Stimulated activated naive B cell treated with anti-CD40 and anti-IgM and Interleukin-4, amounts not matched to agents 10 μg/mL and 1 μg/mL and 100 μg/mL, for 72 hours (primary cell): ENCODE results near the gene OR10W1.

Experiments
- ATAC-seq, 2 donors: fragments of 150-1000 bp; cut with Tn5 transposase; replicated peaks; 2 replicates each; pipeline ENCODE4 v1.10.0; 2021; ENCODE audit warnings: moderate library complexity in 1 of 2
- DNase-seq: peaks from one replicate; pipeline ENCODE4 v3.0.0; 2021
- H3K27ac Mint-ChIP-seq: one replicate; pipeline ENCODE4 v1.8.0; 2022; ENCODE audit warnings: mild to moderate bottlenecking, mixed read lengths
- H3K27me3 Mint-ChIP-seq, 2 donors: one replicate each; pipeline ENCODE4 v1.8.0; 2022; ENCODE audit warnings: mixed read lengths in 2 of 2
- H3K36me3 Mint-ChIP-seq, 2 donors: one replicate each; pipeline ENCODE4 v1.8.0; 2022; ENCODE audit warnings: mixed read lengths in 2 of 2, mild to moderate bottlenecking in 1 of 2
- H3K4me1 Mint-ChIP-seq, 2 donors: one replicate each; pipeline ENCODE4 v1.8.0; 2022; ENCODE audit warnings: mixed read lengths in 2 of 2, mild to moderate bottlenecking in 1 of 2
- H3K4me3 Mint-ChIP-seq, 2 donors: one replicate each; pipeline ENCODE4 v1.8.0; 2022; ENCODE audit warnings: mild to moderate bottlenecking in 2 of 2, mixed read lengths in 2 of 2, moderate library complexity in 1 of 2
- H3K9me3 Mint-ChIP-seq, 2 donors: one replicate each; pipeline ENCODE4 v1.8.0; 2022; ENCODE audit warnings: mixed read lengths in 2 of 2, mild to moderate bottlenecking in 1 of 2

The OR10W1 gene, protein sequence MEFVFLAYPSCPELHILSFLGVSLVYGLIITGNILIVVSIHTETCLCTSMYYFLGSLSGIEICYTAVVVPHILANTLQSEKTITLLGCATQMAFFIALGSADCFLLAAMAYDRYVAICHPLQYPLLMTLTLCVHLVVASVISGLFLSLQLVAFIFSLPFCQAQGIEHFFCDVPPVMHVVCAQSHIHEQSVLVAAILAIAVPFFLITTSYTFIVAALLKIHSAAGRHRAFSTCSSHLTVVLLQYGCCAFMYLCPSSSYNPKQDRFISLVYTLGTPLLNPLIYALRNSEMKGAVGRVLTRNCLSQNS

DNA sequence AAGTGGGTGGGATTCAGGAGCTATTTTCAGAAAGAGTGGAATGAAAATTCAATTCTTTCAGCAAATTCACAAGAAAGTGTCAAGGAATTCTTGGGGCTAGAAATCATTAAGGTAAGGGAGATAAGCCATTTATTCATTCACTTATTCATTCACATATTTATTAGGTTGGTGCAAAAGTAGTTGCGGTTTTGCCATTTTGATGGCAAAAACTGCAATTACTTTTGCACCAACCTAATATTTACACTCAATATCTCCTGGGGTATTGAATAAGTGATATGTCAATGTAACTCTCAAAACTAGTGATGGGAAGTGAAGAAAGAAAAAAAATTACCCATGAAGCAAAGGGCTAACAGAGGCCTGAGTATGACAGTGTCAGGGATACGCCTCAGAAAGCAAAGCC, at the start of gene OR10W1:
TSS of gene OR10W1 (minus strand) at position 119 of the 400 bp plus-strand sequence. CDS start 402 bp downstream, outside the sequence.
- ATAC-seq (no peak), DNase-seq (no peak)
- Mint-ChIP-seq H3K27me3 (peaks cover 17 to 38% of the 10 kb centered on the region in 2 donors), H3K9me3 (no peaks in the 10 kb centered on the region), H3K27ac (no peak within 1 kb of the TSS), H3K4me1 (no peaks in the 10 kb centered on the region), H3K36me3 (no peaks in the 10 kb centered on the region), H3K4me3 (no peak within 1 kb of the TSS)

DNA sequence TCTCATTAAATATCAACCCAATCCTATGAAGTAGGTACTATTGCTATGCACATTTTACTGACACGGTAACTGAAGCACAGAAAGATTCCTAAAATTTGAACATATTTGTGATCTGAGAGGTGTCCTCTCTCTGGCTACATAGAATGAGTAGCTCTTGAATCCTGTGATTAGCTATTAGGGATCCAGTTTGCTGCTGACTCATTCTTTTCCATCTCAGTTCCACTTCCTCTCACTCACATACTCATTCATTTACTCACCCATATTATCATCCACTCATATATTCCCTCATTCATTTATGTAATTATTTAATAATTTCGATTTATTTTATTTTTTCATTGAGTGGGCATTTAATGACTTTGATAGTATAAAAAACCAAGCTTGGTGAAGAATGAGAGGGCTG, 48.1 kb upstream of the OR10W1 start:
- peak; percentile 54 to 82 for ATAC-seq
- H3K27me3 Mint-ChIP-seq: peaks cover 16 to 22% of the 10 kb centered on the region in 2 donors
- no peaks in the 10 kb centered on the region for H3K4me1 Mint-ChIP-seq
- no peak for DNase-seq
- peaks cover 3 to 4% of the 10 kb centered on the region in 2 donors for H3K36me3 Mint-ChIP-seq
- no peak overlapping the region for H3K27ac Mint-ChIP-seq
- peaks cover 4 to 6% of the 10 kb centered on the region in 2 donors for H3K9me3 Mint-ChIP-seq
- no peak overlapping the region for H3K4me3 Mint-ChIP-seq

- H3K4me3 Mint-ChIP-seq: no peak overlapping the region
- peaks cover 0 to 2% of the 10 kb centered on the region in 2 donors for H3K9me3 Mint-ChIP-seq
These were observed 33.5 kb upstream of the OR10W1 start for GRCh38 chr11:58301576-58301975.

GRCh38 chr11:58292017-58292416, 24.0 kb upstream of the OR10W1 start:
- Mint-ChIP-seq H3K36me3 (no peaks in the 10 kb centered on the region), H3K9me3 (peaks cover 0 to 6% of the 10 kb centered on the region in 2 donors), H3K4me3 (no peak overlapping the region), H3K27ac (no peak overlapping the region), H3K4me1 (no peaks in the 10 kb centered on the region), H3K27me3 (peaks cover 10 to 32% of the 10 kb centered on the region in 2 donors)
- DNase-seq: no peak
- no peak for ATAC-seq

More at GRCh38 chr11:58301576-58301975, 33.5 kb upstream of the OR10W1 start:
- Mint-ChIP-seq H3K27me3 (peaks cover 0 to 5% of the 10 kb centered on the region in 2 donors), H3K27ac (no peak overlapping the region), H3K4me1 (no peaks in the 10 kb centered on the region), H3K36me3 (peaks cover 0 to 1% of the 10 kb centered on the region in 2 donors)
- DNase-seq (no peak), ATAC-seq (no peak)

DNA sequence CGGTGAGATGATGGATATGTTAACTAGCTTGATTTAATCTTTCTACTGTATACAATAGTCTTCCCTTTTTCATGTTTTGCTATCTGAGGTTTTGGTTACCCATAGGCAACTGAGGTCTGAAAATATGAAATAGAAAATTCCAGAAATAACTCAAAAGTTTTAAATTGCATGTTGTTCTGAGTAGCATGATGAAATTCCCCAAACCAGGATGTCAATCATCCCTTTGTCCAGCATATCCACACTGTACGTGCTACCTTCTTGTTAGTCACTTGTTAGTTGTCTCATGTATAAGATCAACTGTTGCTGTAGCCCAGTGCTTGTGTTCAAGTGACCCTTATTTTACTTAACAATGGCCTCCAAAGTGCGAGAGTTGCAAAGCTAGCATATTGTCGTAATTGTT, 21.2 kb upstream of the OR10W1 start:
- Mint-ChIP-seq H3K27me3 (peaks cover 28 to 45% of the 10 kb centered on the region in 2 donors), H3K27ac (no peak overlapping the region), H3K9me3 (peaks cover 0 to 6% of the 10 kb centered on the region in 2 donors), H3K36me3 (no peaks in the 10 kb centered on the region), H3K4me1 (peaks cover 0 to 9% of the 10 kb centered on the region in 2 donors), H3K4me3 (no peak overlapping the region)
- DNase-seq (no peak), ATAC-seq (no peak)

GRCh38 chr11:58286249-58286648, 18.2 kb upstream of the OR10W1 start:
- no peaks in the 10 kb centered on the region for H3K36me3 Mint-ChIP-seq
- H3K27me3 Mint-ChIP-seq: peaks cover 35 to 50% of the 10 kb centered on the region in 2 donors
- peaks cover 0 to 4% of the 10 kb centered on the region in 2 donors for H3K9me3 Mint-ChIP-seq
- DNase-seq (no peak), ATAC-seq (peak; percentile 93)
- H3K4me1 Mint-ChIP-seq: peaks cover 0 to 9% of the 10 kb centered on the region in 2 donors
- no peak overlapping the region for H3K4me3 Mint-ChIP-seq
- no peak overlapping the region for H3K27ac Mint-ChIP-seq

DNA sequence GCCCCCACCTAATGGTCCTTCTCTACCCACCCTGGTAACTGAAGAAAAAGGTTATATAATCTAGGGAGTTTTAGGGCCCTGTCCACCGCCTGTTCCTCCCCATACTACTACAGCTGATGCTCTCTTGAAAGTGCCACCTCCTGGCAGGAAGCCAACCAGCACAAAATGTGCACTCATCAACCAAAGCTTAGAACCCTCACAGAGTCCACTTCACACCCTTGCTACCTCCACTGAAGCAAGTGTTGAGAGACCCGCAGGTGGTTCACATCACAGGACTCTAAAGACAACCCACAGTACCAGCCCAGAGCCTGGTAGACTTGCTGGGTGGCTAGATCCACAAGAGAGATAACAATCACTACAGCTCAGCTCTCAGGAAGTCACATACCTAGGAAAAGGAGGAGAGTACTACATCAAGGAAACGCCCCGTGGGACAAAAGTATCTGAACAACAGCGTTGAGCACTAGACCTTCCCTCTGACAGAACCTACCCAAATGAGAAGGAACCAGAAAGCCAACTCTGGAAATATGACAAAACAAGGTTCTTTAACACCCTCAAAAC, 17.5 kb upstream of the OR10W1 start:
- no peak overlapping the region for H3K4me3 Mint-ChIP-seq
- H3K9me3 Mint-ChIP-seq: peaks cover 0 to 4% of the 10 kb centered on the region in 2 donors
- H3K27ac Mint-ChIP-seq: no peak overlapping the region
- no peaks in the 10 kb centered on the region for H3K36me3 Mint-ChIP-seq
- H3K27me3 Mint-ChIP-seq: peaks cover 40 to 43% of the 10 kb centered on the region in 2 donors
- DNase-seq: no peak
- peaks cover 0 to 9% of the 10 kb centered on the region in 2 donors for H3K4me1 Mint-ChIP-seq
- no peak for ATAC-seq

DNA sequence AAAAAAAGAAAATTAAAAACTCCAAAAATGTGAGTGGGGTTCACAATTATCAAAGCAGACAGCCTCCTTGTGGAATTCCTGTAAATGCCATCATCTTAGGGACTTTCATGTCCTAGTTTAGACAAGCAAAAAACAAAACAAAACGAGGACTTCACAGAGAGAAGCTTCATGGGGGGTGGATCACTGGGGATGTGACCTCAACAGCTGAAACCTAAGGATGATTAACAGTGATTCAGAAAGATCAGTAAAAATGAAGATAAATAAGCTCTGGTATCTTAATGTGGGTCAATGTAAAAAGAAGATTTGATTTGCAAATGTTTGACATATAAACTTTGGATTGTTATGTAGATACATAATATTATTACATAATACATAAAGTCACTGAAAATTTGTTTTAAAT, 8.1 kb upstream of the OR10W1 start:
- Mint-ChIP-seq H3K4me1 (no peaks in the 10 kb centered on the region), H3K27me3 (peaks cover 14 to 22% of the 10 kb centered on the region in 2 donors), H3K9me3 (peaks cover 0 to 8% of the 10 kb centered on the region in 2 donors), H3K36me3 (no peaks in the 10 kb centered on the region), H3K4me3 (no peak overlapping the region), H3K27ac (no peak overlapping the region)
- ATAC-seq: no peak
- no peak for DNase-seq

- Mint-ChIP-seq H3K36me3 (no peaks in the 10 kb centered on the region), H3K4me3 (no peak overlapping the region), H3K4me1 (no peaks in the 10 kb centered on the region), H3K27ac (no peak overlapping the region), H3K9me3 (peaks cover 0 to 8% of the 10 kb centered on the region in 2 donors), H3K27me3 (peaks cover 12 to 20% of the 10 kb centered on the region in 2 donors)
- ATAC-seq (no peak), DNase-seq (no peak)
These were observed 6.9 kb upstream of the OR10W1 start for GRCh38 chr11:58275002-58275401.

DNA sequence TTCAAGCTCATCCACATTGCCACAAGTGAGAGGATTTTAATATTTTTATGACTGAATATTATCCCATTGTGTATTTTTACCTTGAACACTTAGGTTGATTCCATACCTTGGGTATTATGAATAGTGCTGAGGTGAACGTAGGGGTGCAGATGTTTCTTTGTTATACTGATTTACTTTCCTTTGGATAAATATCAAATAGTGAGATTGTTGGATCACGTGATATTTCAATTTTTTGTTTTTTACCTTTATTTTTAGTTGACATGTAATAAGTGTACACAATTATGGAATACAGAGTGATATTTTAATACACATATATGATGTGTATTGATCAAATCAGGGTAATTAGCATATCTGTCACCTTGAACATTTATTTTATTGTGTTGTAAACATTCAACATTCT, 8.1 kb downstream of the OR10W1 start:
- Mint-ChIP-seq H3K4me3 (no peak overlapping the region), H3K36me3 (no peaks in the 10 kb centered on the region), H3K27me3 (peaks cover 7 to 12% of the 10 kb centered on the region in 2 donors), H3K4me1 (no peaks in the 10 kb centered on the region), H3K9me3 (peaks cover 4 to 5% of the 10 kb centered on the region in 2 donors), H3K27ac (no peak overlapping the region)
- DNase-seq (no peak), ATAC-seq (no peak)

DNA sequence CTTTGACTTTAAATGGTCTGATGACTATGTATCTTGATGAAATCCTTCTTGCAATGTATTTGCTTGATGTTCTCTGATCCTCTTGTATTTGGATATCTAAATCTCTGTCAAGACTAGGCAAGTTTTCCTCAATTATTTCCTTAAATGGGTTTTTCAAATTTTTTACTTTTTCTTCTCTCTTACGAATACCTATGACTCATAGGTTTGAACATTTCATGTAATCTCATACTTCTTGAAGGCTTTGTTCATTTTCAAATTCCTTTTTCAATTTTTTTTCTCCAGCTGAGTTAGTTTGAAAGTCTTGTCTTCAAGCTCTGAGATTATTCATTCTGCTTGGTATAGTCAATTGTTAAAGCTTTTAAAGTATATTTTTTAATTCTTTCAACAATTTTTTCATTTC, 13.1 kb downstream of the OR10W1 start:
- Mint-ChIP-seq H3K27ac (no peak overlapping the region), H3K4me1 (no peaks in the 10 kb centered on the region), H3K36me3 (peaks cover 0 to 4% of the 10 kb centered on the region in 2 donors), H3K27me3 (peaks cover 0 to 4% of the 10 kb centered on the region in 2 donors), H3K4me3 (no peak overlapping the region), H3K9me3 (peaks cover 17 to 18% of the 10 kb centered on the region in 2 donors)
- ATAC-seq (no peak), DNase-seq (no peak)

DNA sequence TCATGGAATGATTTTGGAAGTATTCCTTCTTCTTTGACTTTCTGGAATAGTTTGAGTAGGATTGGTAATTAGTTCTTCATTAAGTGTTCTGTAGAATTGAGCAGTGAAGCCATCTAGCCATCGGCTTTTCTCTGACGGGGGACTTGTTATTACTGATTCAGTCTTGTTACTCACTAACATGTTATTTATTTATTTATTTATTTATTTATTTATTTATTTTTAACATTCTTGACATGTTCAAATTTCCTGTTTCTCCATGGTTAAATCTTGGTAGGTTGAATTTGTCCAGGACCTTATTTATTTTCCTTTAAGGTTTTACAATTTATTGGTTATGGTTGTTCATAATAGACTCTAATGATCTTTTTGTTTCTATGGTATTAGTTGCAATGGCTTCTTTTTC, 24.1 kb downstream of the OR10W1 start:
- ATAC-seq (no peak), DNase-seq (no peak)
- no peaks in the 10 kb centered on the region for H3K4me1 Mint-ChIP-seq
- peaks cover 16 to 17% of the 10 kb centered on the region in 2 donors for H3K9me3 Mint-ChIP-seq
- H3K36me3 Mint-ChIP-seq: no peaks in the 10 kb centered on the region
- no peak overlapping the region for H3K27ac Mint-ChIP-seq
- no peak overlapping the region for H3K4me3 Mint-ChIP-seq
- peaks cover 14 to 25% of the 10 kb centered on the region in 2 donors for H3K27me3 Mint-ChIP-seq

GRCh38 chr11:58227956-58228615, 40.0 kb downstream of the OR10W1 start:
- Mint-ChIP-seq H3K4me3 (no peak overlapping the region), H3K4me1 (no peaks in the 10 kb centered on the region), H3K36me3 (no peaks in the 10 kb centered on the region), H3K27me3 (peaks cover 9 to 19% of the 10 kb centered on the region in 2 donors), H3K9me3 (peaks cover 4 to 8% of the 10 kb centered on the region in 2 donors), H3K27ac (no peak overlapping the region)
- ATAC-seq (no peak), DNase-seq (no peak)

DNA sequence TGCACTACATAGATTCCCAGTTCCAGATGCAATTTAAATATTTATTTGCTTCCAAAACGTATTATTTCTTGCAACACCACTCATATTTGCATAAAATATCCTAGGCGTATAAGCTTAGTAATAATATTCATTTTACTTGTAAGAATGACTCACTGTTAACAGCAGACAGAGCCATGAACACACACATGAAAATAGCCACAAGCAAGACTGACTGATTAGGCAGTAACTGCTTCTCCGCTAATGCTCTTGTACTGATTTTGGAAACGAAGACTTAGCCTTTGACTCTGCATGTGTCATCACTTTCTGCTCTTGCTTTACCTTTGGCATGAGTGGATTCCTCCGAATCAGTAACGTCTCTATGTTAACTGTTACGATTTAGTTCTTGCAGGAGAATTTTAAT, 45.3 kb downstream of the OR10W1 start:
- Mint-ChIP-seq H3K36me3 (no peaks in the 10 kb centered on the region), H3K4me3 (no peak overlapping the region), H3K4me1 (no peaks in the 10 kb centered on the region), H3K27ac (no peak overlapping the region), H3K9me3 (peaks cover 0 to 1% of the 10 kb centered on the region in 2 donors), H3K27me3 (peaks cover 15% of the 10 kb centered on the region in 2 donors)
- ATAC-seq: no peak
- no peak for DNase-seq
